T-cell (primary cell): Measurements from ENCODE around the gene GIMAP6. TPM values are rescaled to one million over a fixed set of nuclear protein-coding genes. Genes with fewer than 3 reads are reported as not detected.
"Not testable (repeated sequence)": the region's sequence is repeated elsewhere in the genome, so short reads cannot be mapped to it uniquely, and the experiment has no call there.

Experiments
- ATAC-seq, 4 experiments: fragments of 200-7000 bp in 3 of 4; fragments of 150-1000 bp in 1 of 4; cut with Tn5 transposase; replicated peaks in 1 of 4; 1 replicate in 3 of 4; 2 replicates in 1 of 4; pipeline ENCODE4 v1.10.0; 2021; ENCODE audit warnings: moderate library complexity in 3 of 4, mild to moderate bottlenecking in 2 of 4, moderate number of reproducible peaks in 1 of 4
- CTCF ChIA-PET, 2 donors: fragments of 300-600 bp; sonication (Branson Sonifier 250); formaldehyde crosslinking; loops; one replicate each; lab custom pipeline; 2022; ENCODE audit warnings: antibody characterized with exemption in 2 of 2; lab: Charles Lee
- POLR2A ChIA-PET, 2 donors: fragments of 300-600 bp; sonication (Branson Sonifier 250); formaldehyde crosslinking; loops; one replicate each; lab custom pipeline; 2022; ENCODE audit warnings: antibody characterized with exemption in 2 of 2; lab: Charles Lee
- DNase-seq, 35 experiments: peaks; one replicate each; pipeline versions ENCODE4 v3.0.0 to v3.0.0-alpha.2; 2013 to 2023
- H3K27ac ChIP-seq: one replicate; pipeline ENCODE4 v1.5.1; 2013; ENCODE audit warnings: low read length
- H3K27me3 ChIP-seq, 2 experiments: replicated peaks in 1 of 2; 1 replicate in 1 of 2; 2 replicates in 1 of 2; pipeline versions ENCODE4 v1.6.1 to v1.7.0; 2013; ENCODE audit warnings: low read length in 1 of 2, mixed read lengths in 1 of 2; ENCODE audit not compliant: control insufficient read depth in 2 of 2, insufficient read depth in 2 of 2; ENCODE audit errors: extremely low read depth in 1 of 2
- H3K36me3 ChIP-seq, 2 donors: 1 replicate in 1 of 2; 2 replicates in 1 of 2; pipeline versions ENCODE4 v1.6.1 to v1.7.0; 2013; ENCODE audit warnings: low read length in 1 of 2; ENCODE audit not compliant: control insufficient read depth in 2 of 2, insufficient read depth in 1 of 2; ENCODE audit errors: extremely low read depth in 1 of 2
- H3K4me1 ChIP-seq, 2 experiments: 1 replicate in 1 of 2; 2 replicates in 1 of 2; pipeline versions ENCODE4 v1.6.1 to v1.7.0; 2013; ENCODE audit warnings: low read length in 2 of 2, mixed read lengths in 1 of 2; ENCODE audit not compliant: insufficient read depth in 2 of 2, control insufficient read depth in 1 of 2; ENCODE audit errors: extremely low read depth in 1 of 2
- H3K4me3 ChIP-seq, 2 donors: 1 replicate in 1 of 2; 2 replicates in 1 of 2; pipeline versions ENCODE4 v1.5.1 to v1.7.0; 2013; ENCODE audit warnings: mild to moderate bottlenecking in 2 of 2, low read length in 1 of 2, moderate library complexity in 1 of 2; ENCODE audit not compliant: control insufficient read depth in 1 of 2; ENCODE audit errors: extremely low read depth in 1 of 2
- H3K9me3 ChIP-seq: 2 replicates; pipeline ENCODE4 v1.7.0; 2013
- H3K27ac Mint-ChIP-seq, 2 donors: one replicate each; pipeline ENCODE4 v1.8.0; 2020 to 2021; ENCODE audit warnings: mild to moderate bottlenecking in 2 of 2, mixed read lengths in 2 of 2
- H3K27me3 Mint-ChIP-seq, 2 donors: one replicate each; pipeline ENCODE4 v1.8.0; 2021 to 2022; ENCODE audit warnings: mixed read lengths in 2 of 2
- H3K36me3 Mint-ChIP-seq: one replicate; pipeline ENCODE4 v1.8.0; 2021; ENCODE audit warnings: mixed read lengths
- H3K4me1 Mint-ChIP-seq, 3 donors: one replicate each; pipeline ENCODE4 v1.8.0; 2020 to 2022; ENCODE audit warnings: mixed read lengths in 3 of 3, mild to moderate bottlenecking in 1 of 3
- H3K4me3 Mint-ChIP-seq, 3 donors: one replicate each; pipeline ENCODE4 v1.8.0; 2020 to 2022; ENCODE audit warnings: mild to moderate bottlenecking in 3 of 3, mixed read lengths in 3 of 3, moderate library complexity in 3 of 3
- H3K9me3 Mint-ChIP-seq, 3 donors: one replicate each; pipeline ENCODE4 v1.8.0; 2020 to 2022; ENCODE audit warnings: mixed read lengths in 3 of 3
- WGBS: methylation state at CpG from one replicate; pipeline ENCODE4 v1.1.5; 2013; ENCODE audit warnings: missing lambda C conversion rate; ENCODE audit not compliant: insufficient coverage; 5-methylcytosine and 5-hydroxymethylcytosine counted together
- total RNA-seq, 35 experiments: library from RNA in 6 of 35; stranded (reverse) in 6 of 35; fragments of 120-200 nt in 1 of 35; gene quantifications; one replicate each; pipeline versions ENCODE4 v1.2.1 to v1.2.4 and lab custom pipeline; 2013 to 2026

Gene GIMAP6
- total RNA-seq: 100 to 1,000 TPM in 3 of 5 donors, 10 to 100 TPM in 2; 55.0 to 168 (median 150) TPM
- total RNA-seq (2013): 216 TPM
- 28.8 to 598 (median 123) reads per million in 29 experiments for total RNA-seq (lab: John Stamatoyannopoulos, UW)

- H3K4me1 Mint-ChIP-seq: peaks cover 79 to 97% (median 88%) of the 10 kb centered on the region in 3 donors
- WGBS: 0% methylated on average over 8 of the region's 9 CpGs
- Histone ChIP-seq H3K27me3 (no peaks in the 10 kb centered on the region), H3K4me1 (peaks cover 26 to 55% of the 10 kb centered on the region in 2 experiments), H3K9me3 (peaks cover 2% of the 10 kb centered on the region), H3K36me3 (peaks cover 22 to 34% of the 10 kb centered on the region in 2 donors), H3K27ac (peak within 1 kb of the TSS; percentile 63), H3K4me3 (peak within 1 kb of the TSS; percentile 66 to 69)
- peaks cover 4 to 19% (median 10%) of the 10 kb centered on the region in 3 donors for H3K9me3 Mint-ChIP-seq
- H3K36me3 Mint-ChIP-seq: peaks cover 68% of the 10 kb centered on the region
- peak within 1 kb of the TSS; percentile 97 to 98 for H3K27ac Mint-ChIP-seq
- peak; percentile 53 to 70 (median 56) for ATAC-seq
- DNase-seq: peak in 34 of 35 experiments; percentile 6 to 63 (median 32)
- peak within 1 kb of the TSS; percentile 88 to 94 (median 93) for H3K4me3 Mint-ChIP-seq
- ChIA-PET CTCF (interaction anchor here in 1 of 2 donors (0.7 kb wide), 1 partner anchor 84 kb away, joined by 3 read pairs; the partner anchor contains the start of gene GIMAP1), POLR2A (interaction anchor here (0.6 to 0.8 kb wide), 3 partner anchors 8 to 43 kb away, joined by 3 to 6 read pairs (median 5); no protein-coding TSS in a partner anchor)
- no peaks in the 10 kb centered on the region for H3K27me3 Mint-ChIP-seq
Measured at GRCh38 chr7:150631866-150632864, at the start of gene GIMAP6. GIMAP6 (minus strand) TSS chr7:150632385; CDS start chr7:150630142, 2,243 bp downstream.

- not testable (repeated sequence) for H3K27me3 Mint-ChIP-seq, H3K4me3 ChIP-seq, H3K27me3 ChIP-seq, ATAC-seq, H3K27ac ChIP-seq, DNase-seq, H3K36me3 ChIP-seq, H3K9me3 ChIP-seq
- Mint-ChIP-seq H3K27ac (peak overlapping the region in 1 of 2 donors; percentile 93), H3K4me1 (peaks cover 85 to 91% (median 87%) of the 10 kb centered on the region in 3 donors), H3K9me3 (peaks cover 6 to 23% (median 19%) of the 10 kb centered on the region in 3 donors), H3K4me3 (peak overlapping the region in 1 of 3 donors; percentile 95), H3K36me3 (peaks cover 34% of the 10 kb centered on the region)
- CTCF ChIA-PET: interaction anchor here in 1 of 2 donors (0.6 to 0.7 kb wide), 2 partner anchors 13 to 79 kb away, joined by 3 to 6 read pairs; no protein-coding TSS in a partner anchor
- WGBS: no CpG with 5 or more reads among the region's 2 CpGs
- H3K4me1 ChIP-seq: peaks cover 42 to 43% of the 10 kb centered on the region in 2 experiments
- POLR2A ChIA-PET: interaction anchor here in 1 of 2 donors (0.6 kb wide), 1 partner anchor 11 kb away, joined by 6 read pairs; no protein-coding TSS in a partner anchor
Measured at GRCh38 chr7:150680364-150680763, 48.2 kb upstream of the GIMAP6 start.

GRCh38 chr7:150678601-150679000 is 46.4 kb upstream of the GIMAP6 start:
- WGBS: 41% methylated on average over 9 of the region's 11 CpGs
- H3K9me3 ChIP-seq, ATAC-seq, H3K27me3 ChIP-seq, H3K27me3 Mint-ChIP-seq, H3K4me3 ChIP-seq, H3K36me3 ChIP-seq: not testable (repeated sequence)
- Histone ChIP-seq H3K4me1 (peaks cover 33% of the 10 kb centered on the region in 2 experiments), H3K27ac (peak overlapping the region; percentile 81)
- ChIA-PET CTCF (interaction anchor here in 1 of 2 donors (0.7 kb wide), 1 partner anchor 46 kb away, joined by 5 read pairs; no protein-coding TSS in a partner anchor), POLR2A (interaction anchor here in 1 of 2 donors (0.6 kb wide), 1 partner anchor 75 kb away, joined by 8 read pairs; no protein-coding TSS in a partner anchor)
- peaks cover 34% of the 10 kb centered on the region for H3K36me3 Mint-ChIP-seq
- H3K9me3 Mint-ChIP-seq: peaks cover 6 to 23% (median 19%) of the 10 kb centered on the region in 3 donors
- peak in 16 of 35 experiments; percentile 11 to 62 (median 32) for DNase-seq
- H3K27ac Mint-ChIP-seq: peak overlapping the region; percentile 90 to 99
- peaks cover 76 to 88% (median 82%) of the 10 kb centered on the region in 3 donors for H3K4me1 Mint-ChIP-seq
- peak overlapping the region; percentile 34 to 75 (median 49) for H3K4me3 Mint-ChIP-seq

- H3K4me3 Mint-ChIP-seq: peak overlapping the region; percentile 56 to 75 (median 69)
- H3K36me3 Mint-ChIP-seq: peaks cover 31% of the 10 kb centered on the region
- peaks cover 10 to 18% (median 12%) of the 10 kb centered on the region in 3 donors for H3K9me3 Mint-ChIP-seq
- H3K27me3 ChIP-seq, H3K36me3 ChIP-seq, H3K4me3 ChIP-seq, H3K27me3 Mint-ChIP-seq, H3K9me3 ChIP-seq: not testable (repeated sequence)
- CTCF ChIA-PET: interaction anchor here in 1 of 2 donors (0.7 to 1.7 kb wide), 3 partner anchors 9 to 161 kb away, joined by 3 to 4 read pairs (median 3); partner anchors contain the start of gene GIMAP2
- WGBS: no CpG with 5 or more reads among the region's 3 CpGs
- Histone ChIP-seq H3K4me1 (peaks cover 25 to 33% of the 10 kb centered on the region in 2 experiments), H3K27ac (peak overlapping the region; percentile 81)
- ATAC-seq (peak; percentile 92 to 94 (median 94)), DNase-seq (peak in 27 of 35 experiments; percentile 33 to 77 (median 52))
- peak overlapping the region; percentile 90 to 99 for H3K27ac Mint-ChIP-seq
- POLR2A ChIA-PET: interaction anchor here (0.7 to 1.4 kb wide), 3 partner anchors 9 to 113 kb away, joined by 3 to 4 read pairs (median 4); partner anchors contain the start of gene GIMAP2 (in 1 of the 2)
- peaks cover 73 to 84% (median 78%) of the 10 kb centered on the region in 3 donors for H3K4me1 Mint-ChIP-seq
Measured at GRCh38 chr7:150676854-150677253, 44.7 kb upstream of the GIMAP6 start.

- ChIA-PET CTCF (interaction anchor here in 1 of 2 donors (1.1 kb wide), 1 partner anchor 78 kb away, joined by 3 read pairs; no protein-coding TSS in a partner anchor), POLR2A (interaction anchor here (0.6 to 1.4 kb wide), 3 partner anchors 9 to 113 kb away, joined by 3 to 5 read pairs (median 4); partner anchors contain the start of gene GIMAP2 (in 1 of the 2))
- Mint-ChIP-seq H3K4me3 (peak overlapping the region; percentile 56 to 75 (median 69)), H3K4me1 (peaks cover 74 to 85% (median 79%) of the 10 kb centered on the region in 3 donors), H3K36me3 (peaks cover 32% of the 10 kb centered on the region), H3K9me3 (peaks cover 10 to 14% (median 10%) of the 10 kb centered on the region in 3 donors), H3K27ac (peak overlapping the region; percentile 90 to 99)
- ATAC-seq: peak in 3 of 4 experiments; percentile 7 to 26 (median 25)
- H3K27me3 ChIP-seq, H3K27me3 Mint-ChIP-seq, H3K4me3 ChIP-seq, H3K36me3 ChIP-seq, H3K9me3 ChIP-seq, DNase-seq: not testable (repeated sequence)
- H3K4me1 ChIP-seq: peaks cover 29 to 36% of the 10 kb centered on the region in 2 experiments
- H3K27ac ChIP-seq: peak overlapping the region; percentile 81
Measured at GRCh38 chr7:150676276-150676675, 44.1 kb upstream of the GIMAP6 start.
